Activated CD8-positive, alpha-beta memory T cell treated with anti-CD3 and anti-CD28 coated beads for 24 hours (primary cell): Measurements from ENCODE around the gene NFKBIA.
"Not testable (repeated sequence)": the region's sequence is repeated elsewhere in the genome, so short reads cannot be mapped to it uniquely, and the experiment has no call there.

Source experiments
- DNase-seq: peaks from one replicate; pipeline ENCODE4 v3.0.0-alpha.2; 2020

NFKBIA gene

DNA sequence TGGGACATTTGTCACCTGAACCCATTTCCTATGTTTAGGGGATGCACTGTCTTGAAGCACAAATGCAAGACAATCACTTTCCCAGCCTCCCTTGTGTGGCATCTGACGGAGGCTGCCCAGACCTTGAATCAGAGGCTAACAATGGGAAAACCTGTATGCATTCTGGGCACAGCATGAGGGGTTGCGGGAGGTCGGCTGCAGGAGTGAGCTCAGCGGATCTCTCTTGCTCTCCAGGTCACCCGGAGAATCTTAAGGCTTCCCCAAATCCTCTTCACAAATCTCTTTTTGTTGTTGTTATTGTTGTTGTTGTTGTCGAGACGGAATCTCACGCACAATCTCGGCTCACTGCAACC is 15.3 kb downstream of the NFKBIA start:
- DNase-seq = no peak

DNA sequence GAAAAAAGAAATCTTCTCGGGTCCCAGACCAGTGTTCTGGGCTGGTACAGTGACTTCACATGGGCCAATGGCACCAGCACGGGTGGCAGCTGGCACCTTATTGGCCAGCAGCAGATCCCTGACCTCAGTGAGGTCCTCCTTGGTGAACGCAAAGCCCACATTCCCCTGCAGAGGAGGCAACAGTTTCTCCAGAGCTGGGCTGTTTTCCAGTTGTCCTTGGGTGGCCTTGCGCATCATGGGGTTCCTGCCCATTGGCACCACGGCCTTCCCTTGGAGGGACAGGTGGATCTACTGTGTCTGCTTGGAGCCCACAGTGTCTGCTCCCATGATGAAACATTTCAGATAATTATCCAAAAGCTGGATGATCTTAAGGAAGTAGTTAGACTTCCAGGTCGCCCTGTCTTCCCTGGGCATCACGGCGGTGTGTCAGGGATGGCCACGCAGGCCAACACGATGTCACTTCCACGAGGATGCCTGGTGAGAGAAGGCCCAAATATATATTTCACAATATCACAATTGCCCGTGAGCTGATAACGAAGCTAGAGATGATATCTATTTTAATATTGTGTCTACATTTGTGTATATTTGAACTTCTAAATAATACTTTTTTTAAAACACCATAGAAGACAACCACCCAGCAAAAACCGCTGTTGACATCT is 15.8 kb downstream of the NFKBIA start:
- DNase-seq = no peak

DNA sequence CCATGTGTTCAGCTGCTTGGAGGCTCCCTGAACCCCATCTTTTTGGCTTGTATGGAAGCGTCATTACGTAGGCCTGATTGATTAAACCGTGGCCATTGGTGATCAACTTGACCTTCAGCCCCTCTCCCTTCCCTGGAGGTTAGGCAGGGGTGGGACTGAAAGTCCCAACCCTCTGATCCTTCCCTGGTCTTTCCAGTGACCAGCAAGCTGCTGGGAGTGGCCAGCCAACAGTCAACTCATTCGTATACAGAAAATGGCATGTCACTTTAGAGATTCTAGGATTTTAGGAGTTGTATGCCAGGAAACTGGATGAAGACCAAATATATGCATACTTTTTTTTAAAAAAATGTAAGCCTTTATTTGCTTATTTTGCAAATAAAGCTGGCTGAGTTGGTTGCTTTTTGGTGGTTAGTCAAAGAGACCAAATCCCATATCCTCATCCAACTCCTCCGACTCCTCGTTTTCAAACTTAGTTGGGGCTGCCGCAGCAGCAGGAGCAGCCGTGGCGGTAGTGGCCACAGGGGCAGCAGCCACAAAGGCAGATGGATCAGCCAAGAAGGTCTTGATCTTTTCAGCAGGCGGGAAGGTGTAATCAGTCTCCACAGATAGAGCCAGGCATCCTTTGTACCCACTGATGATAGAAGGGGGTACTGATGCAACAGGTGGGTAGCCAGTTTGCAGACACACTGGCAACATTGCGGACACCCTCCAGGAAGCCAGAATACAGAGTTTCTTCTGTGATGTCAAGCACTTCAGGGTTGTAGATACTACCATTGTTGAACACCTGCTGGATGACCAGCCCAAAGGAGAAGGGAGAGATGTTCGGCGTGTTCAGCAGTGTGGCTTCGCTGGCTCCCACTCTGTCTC is 16.6 kb downstream of the NFKBIA start:
- DNase-seq = no peak

DNA sequence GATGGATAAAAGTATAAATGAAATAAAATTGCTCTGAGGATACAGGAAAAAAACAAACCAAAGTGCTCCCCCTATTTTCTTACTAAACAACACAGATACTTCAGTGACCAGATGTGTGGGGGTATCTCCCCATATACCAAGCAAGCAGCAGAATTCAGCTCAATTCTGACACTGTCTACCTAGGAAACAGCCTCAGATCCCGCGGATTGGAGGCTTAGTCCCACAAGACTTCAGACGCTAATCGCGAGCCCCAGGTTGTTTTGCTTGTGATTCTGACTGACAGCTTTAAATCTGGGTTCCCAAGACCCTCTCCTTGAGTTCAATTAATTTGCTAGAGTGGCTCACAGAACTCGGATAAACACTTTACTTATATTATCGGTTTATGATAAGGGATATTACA is 17.3 kb downstream of the NFKBIA start:
- DNase-seq = no peak

DNA sequence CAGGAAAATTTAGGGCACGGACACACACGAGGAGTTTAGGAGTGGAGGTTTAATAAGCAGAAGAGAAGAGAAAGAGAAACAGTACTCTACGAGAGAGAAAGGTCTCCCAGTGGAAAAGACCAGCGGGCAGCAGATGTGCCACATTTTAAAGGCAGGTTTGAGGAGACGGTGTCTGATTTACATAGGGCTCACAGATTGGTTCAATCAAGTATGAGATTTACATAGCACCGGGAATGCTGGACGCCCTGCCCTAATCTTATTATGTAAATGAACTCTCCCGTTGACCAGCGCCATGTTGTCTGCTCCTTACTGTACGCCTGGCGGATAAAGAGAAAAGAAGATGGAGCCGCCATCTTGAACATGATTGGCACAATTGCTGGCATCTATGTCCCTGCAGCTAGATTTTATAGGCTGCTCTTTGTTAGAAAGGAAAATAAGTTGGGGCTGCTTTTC is 17.9 kb downstream of the NFKBIA start:
- no peak for DNase-seq

DNA sequence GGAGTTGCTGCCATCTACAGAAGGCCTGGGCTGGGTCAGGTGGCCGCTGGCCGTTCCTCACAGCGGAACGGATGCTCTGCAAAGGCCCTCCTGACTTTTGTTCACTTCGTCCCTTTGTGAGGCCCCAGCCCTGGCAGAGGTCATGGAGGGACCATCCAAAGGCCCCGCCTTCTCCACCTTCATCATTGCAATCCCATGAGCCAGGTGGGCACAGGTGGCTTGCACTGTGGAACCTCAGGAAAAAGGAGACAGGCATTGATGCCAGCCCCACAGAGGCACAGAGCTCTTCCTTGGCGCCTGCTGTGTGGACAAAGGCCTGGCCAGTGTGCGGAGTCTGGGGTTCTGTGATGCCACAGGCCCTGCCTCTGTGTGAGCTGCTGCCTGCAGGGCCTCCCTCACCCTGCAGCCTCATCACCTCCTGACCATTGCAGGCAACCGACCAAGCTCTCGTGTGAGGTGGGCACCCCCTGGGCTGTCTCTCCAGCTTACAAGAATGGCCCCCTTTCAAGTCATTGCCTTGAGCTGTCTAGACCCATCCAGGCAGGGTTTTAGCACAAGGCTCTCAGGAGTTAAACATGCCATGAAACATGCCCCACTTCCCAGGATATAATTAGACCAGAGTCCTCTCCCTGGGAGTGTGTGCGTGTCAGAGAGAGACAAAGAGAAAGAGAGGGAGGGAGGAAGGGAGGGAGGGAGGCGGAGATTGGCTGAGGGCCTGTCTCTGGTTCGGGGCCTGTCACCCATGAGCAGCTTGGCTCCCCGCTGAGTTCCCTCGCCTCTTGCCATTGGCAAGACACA is 19.3 kb downstream of the NFKBIA start:
- no peak for DNase-seq

DNA sequence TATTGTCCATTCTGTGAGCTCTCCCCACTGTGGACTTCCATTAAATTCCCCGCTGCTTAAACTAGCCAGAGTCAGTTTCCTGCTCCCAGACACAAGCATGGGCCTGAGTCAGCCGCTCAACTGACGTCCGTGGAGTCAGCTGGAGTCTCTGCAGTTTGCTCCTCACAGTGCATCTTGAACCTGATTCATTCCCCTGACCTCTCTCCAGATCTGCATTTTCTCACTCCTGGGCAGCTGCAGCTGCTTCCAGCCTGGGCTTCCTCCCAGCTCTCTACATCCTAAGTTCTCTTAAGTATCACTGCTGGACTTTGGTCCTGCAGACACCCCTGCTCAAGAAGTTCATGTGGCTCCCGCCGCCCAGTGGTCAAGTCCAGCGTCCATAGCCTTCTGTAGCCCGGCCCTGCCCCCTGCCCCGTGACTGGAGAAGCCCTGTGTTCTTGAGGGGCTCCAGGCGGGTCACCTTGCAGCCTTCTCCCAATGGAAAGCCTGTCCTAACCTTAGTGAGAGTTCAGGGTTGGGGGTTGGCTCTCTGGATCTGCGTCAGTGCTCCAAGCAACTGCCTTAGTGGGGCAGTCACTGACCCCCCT is 20.0 kb downstream of the NFKBIA start:
- no peak for DNase-seq

DNA sequence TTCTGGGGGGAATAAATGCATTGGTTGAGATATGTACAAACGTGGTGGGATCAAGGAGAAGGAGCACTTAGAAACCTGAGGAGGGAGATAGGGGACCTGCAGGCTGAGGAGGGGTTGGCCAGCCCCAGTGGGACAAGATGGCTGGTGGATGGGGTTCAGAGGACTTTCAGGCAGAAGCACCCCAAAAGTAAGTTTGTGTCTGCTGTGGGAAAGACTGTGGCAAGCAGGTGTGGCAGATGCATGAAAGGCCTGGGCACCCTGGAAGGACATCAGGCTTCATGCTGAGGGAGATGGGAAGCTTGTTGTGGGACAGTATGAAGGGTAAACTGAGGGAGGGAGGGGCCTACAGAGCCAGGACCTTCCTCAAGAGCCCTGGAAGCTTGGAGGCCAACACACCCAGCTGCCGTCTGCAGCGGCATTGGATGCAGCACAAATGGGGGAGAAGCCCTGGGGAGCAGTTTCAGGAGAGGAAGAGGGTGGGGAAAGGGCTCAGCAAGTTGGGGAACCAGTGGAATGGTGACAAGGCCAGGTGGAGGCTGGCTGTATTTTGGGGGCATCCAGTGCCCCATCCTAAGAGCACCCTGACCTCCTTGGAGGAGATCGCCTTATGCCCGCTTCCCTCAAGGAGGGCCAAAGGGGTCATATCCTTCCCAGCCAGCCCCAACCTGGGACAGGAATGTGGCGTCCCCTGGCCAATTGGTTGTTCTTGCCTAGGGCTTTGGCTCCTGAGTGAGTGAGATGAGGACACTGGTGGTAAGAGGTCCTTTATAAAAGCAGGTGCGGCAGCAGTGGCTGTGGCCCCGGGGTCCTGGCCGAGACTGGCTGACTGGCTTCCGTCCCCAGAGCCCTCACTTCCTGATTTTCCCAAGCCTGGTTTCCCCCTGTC is 20.7 kb downstream of the NFKBIA start:
- no peak for DNase-seq

DNA sequence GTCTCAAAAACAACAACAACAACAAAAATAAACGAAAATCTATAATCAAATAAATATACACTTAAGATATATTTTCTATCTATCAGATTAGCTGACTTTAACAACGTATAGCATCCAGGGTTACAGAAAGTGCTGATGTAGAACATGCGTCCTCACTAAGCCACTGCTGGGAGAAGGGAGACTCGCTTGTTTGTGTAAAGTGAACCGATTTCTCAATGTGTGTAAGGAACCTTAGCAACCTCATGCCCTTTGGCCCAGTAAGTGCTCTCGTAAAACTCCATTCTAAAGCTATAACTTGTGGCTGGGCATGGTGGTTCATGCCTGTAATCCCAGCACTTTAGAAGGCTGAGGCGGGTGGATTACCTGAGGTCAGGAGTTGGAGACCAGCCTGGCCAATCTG is 23.8 kb downstream of the NFKBIA start:
- no peak for DNase-seq

DNA sequence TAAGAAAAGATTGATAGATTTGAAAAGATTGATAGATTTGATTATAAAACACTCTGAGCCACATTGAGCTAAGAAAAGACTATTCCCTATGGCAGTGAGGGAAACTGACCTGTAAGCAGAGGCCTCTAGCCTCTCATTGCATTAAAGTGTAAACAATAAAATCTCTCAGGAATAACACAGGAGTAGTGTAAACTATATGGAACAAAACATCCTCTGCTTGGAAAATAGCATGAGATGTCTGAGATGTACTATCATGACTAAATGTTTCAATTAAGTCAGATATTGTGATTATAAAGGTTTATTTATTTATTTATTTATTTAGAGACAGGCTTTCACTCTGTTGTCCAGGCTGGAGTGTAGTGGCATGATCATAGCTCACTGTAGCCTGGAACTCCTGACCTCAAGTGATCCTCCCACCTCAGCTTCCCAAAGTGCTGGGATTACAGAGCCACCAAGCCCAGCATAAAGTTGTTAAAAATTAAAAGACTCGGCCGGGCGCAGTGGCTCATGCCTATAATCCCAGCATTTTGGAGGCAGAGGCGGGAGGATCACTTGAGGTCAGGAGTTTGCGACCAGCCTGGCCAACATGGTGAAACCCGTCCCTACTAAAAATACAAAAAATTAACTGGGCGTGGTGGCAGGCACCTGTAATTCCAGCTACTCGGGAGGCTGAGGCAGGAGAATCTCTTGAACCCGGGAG is 25.2 kb downstream of the NFKBIA start:
- DNase-seq = not testable (repeated sequence)

DNA sequence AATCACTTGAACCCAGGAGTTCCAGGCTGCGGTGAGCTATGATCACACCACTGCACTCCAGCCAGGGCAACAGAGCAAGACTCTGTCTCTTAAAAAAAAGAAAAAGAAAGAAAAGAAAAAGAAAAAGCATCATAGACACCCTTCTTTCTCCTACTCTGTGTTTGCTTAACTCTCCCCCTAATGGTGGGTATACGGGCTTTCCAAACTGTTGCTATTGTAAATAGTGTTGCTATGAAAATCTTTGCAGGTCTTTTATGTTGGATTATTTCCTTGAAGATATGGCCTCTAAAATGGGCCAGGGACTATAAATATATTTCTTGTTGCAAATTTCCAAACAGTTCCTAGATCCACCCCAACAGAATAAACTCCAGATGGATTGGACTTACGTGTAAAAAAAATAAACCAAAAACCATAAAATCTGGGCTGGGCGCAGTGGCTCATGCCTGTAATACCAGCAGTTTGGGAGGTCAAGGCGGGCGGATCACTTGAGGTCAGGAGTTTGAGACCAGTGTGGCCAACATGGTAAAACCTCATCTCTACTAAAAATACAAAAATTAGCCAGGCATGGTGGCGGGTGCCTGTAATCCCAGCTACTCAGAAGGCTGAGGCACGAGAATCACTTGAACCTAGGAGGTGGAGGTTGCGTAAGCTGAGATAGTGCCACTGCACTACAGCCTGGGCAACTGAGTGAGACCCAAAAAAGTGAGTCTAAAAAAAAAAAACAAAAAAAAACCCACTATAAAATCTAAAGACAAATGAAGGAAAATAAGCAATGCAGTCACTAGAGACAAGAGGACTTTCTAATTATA is 25.9 kb downstream of the NFKBIA start:
- no peak for DNase-seq

DNA sequence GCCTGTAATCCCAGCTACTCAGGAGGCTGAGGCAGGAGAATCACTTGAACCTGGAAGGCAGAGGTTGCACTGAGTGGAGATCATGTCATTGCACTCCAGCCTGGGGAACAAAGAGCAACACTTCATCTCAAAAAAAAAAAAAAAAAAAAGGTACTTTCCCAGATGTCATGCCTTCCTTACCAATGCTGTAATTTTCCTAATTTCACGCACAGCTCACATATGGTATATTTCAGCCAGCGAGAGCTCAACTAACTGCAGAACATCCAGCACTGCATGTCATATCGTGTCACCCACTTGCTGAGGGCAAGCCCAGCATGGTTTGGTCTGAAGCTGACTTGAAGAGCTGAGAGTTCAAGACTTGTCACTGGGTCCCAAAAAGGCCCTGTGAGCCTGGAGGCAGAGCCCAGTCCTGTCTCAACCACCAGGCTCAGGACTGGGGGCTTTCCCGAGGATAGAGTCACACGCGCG is 29.0 kb downstream of the NFKBIA start:
- DNase-seq = no peak

DNA sequence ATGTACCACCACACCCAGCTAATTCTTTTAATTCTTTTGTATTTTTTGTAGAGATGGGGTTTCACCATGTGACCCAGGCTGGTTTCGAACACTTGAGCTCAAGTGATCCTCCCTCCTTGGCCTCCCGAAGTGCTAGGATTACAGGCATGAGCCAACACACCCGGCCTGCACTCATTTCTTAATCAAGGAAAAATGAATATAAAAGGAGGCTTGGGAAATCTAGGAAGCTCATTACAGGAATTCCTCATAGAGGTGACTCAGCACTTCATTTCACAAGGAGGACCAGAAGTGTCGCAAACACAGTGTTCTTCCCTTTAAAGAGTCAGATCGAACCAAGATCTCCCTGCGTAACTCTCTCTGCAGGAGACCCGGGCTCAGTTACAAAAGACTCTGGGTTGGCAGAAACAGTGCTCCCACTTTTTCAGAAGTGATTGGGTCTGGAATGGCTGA is 30.3 kb downstream of the NFKBIA start:
- DNase-seq = no peak

DNA sequence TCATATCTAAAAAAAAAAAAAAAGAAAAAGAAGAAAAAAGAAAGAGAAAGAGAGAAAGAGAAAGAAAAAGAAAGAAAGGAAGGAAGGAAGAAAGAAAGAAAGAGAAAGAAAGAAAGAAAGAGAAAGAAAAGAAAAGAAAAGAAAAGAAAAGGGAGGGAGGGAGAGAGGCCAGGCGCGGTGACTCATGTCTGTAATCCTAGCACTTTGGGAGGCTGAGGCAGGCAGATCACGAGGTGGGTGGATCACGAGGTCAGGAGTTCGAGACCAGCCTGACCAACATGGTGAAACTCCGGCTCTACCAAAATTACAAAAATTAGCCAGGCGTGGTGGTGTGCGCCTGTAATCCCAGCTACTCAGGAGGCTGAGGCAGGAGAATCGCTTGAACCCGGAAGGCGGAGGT is 31.3 kb downstream of the NFKBIA start:
- not testable (repeated sequence) for DNase-seq

DNA sequence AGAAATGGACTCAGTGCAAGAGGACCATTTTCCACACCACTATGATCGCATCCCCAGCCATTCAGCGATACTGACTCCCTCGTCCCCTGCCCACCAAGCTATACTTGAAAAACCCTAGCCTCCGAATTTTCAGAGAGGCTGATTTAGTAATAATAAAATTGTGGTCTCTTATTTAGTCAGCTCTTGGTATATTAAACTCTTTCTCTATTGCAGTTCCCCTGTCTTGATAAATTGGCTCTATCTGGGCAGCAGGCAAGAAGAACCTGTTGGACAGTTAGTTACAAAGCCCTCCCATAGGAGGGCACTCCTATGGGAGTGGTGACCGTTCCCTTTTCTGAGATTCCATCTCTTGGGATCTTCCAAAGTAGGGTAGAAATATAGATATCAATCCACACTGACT is 33.6 kb downstream of the NFKBIA start:
- DNase-seq = no peak

DNA sequence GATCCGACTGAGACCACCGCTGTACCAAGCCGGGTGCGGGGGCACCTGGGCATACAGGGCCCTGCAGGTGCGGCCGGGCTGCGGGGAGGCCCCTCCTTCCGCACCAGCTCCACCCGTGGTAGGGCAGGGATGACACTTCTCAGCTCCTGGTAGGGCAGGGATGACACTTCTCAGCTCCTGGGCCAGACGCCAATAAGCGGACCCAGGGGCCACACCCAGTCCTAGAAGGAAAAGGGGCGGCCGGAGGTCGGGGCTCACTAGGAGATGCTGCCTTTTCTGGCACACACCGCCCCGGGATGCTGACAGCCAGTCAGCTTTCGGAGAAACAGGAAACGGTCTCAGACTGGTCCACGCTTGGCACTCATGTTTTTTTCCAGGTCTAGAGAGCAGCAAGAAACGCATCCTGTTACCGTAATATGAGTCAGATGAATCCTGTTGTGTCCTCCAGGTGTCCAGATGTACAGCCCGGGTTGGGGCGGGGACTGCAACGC is 34.8 kb downstream of the NFKBIA start:
- DNase-seq = no peak

DNA sequence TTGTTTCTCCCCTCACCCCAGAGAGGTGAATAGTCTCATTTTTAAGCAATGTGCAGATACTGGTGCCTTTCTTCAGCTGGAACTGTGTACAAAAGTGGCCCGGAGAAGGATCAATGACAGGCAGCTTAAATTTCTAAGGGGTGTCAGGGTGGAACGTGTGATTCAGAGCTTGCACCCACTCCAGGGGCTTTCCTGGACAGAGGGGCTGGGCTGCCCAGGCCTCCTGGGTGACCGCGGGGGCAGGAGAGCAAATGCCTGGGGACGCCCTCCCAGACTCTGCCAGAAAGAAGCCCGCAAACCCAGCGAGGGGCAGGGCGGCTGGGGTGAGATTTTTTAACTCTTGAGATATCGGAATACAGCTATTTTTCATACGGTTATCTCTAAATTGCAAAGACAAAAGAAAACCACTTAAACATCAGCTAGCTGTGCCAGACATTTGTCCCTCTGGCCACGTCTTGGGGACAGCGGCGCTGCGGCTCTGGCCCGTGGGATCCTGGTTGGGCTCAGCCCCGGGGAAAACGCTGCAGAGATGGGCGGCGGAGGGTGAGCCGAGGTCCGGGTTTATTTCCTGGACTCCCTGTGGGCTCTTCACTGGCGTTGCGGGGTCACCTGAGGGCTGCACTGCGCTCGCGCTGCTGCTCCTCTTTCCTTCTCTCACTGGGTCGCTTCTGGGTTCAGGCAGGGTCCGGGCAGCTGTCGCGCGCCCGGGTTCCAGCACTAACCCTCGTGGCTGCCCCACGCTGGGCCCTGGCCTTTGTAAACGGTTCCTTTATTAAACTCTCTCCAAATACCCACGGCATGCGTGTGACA is 35.8 kb downstream of the NFKBIA start:
- DNase-seq = no peak

DNA sequence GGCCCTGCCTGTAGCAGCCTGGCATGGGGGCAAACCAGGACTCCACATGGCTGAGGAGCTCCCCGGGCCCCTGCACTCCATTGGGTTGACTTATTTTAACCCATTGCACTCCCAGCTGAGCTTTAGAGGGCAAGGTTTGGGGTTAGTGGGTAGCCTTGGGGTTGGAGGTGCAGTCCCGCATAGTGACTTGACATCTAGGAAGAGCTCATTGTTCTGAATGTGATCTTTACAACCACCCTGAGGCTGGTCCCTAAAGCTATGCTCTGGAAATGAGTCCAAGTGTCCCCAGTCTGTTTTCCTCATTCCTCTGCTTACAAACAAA is 36.4 kb downstream of the NFKBIA start:
- DNase-seq = no peak

DNA sequence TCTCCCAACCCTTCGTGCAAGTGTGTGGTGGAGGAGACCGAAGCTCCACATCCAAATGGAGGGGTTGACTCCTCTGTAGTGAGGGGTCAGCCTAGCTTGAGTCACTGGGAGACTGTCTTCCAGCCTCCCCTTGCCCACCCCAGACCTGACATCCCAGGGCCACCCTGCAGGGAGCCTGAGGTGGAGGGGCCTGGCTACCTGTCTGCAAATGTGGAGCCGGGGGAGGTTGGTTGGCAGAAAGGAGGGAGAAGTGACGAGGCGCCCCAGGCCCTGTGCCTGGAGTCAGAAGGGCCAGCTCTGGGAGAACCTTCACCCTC is 37.5 kb downstream of the NFKBIA start:
- DNase-seq = no peak

DNA sequence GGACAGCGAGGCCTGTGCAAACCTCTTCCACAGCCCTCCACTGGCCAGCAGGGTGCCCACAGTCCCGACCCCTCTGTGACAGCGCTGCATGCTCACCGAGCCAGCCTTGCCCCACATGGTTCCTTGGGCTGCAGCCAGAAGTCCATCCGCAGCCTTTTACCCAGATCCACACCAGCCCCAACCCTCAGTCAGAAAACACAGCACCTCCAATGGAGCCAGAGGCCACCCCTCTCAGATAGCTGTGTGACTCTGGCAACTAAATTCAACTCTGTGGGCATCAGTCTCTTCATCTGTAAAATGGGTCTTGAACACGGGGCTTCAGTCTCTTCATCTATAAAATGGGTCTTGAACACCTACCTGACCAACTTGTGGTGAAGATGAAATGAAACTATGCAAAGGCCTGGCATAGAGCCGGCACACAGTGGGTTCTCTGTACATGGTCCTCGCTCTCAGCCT is 38.0 kb downstream of the NFKBIA start:
- DNase-seq = no peak
